ENCODE measurements around the gene HIGD1B.

HIGD1B gene

DNA sequence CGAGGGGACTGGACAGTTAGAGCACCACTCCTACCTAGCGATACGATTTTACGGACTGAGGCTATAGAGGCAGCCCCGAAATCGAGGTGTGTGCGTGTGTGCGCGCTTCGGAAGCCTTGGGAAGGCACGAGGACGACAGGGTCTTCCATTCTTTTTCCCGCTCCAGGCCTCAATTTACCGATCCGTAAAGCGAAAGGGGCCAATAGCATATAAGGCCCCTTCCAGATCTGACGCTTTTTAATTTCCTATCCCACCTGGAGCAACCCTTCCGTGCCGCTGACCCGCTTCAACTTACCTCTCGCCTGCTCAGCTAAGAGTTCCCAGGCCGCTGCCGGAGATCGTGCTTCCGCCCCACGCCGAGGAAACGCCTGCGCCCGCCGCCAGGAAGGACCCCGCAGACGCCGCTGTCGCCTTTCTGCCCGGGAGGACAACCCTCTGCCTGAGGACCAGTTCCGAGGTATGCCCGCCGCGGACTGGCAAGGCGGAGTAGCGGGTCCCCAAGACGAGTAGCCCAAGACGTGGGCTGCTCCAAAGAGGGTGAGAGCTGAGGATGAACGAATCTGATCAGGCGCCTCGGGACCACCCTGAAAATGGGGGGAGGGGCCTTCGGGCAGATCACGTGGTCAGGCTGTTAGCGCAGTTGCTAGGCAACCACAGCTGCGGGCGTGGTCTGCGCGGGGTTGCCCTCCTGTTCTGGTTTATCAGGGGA lies 51.5 kb downstream of the HIGD1B start, which contains the start of gene EFTUD2 (continued):
- TF ChIP-seq ZNF433 (tag by site-specific recombination; IDR thresholded peaks at IDR 0.05; ENCODE audit: low read depth) (no peak), ZNF211 (tag by site-specific recombination; IDR thresholded peaks at IDR 0.05; ENCODE audit: low read depth) (no peak), ZNF670 (tag by site-specific recombination; IDR thresholded peaks at IDR 0.05; ENCODE audit: low read depth) (no peak), OVOL3 (tag by site-specific recombination; IDR thresholded peaks at IDR 0.05) (0 out of 2 replicates have a peak, but pooled peaks have one; percentile 18), PRDM1 (tag by site-specific recombination; IDR thresholded peaks at IDR 0.05) (no peak), ZEB2 (tag by site-specific recombination; IDR thresholded peaks at IDR 0.05) (peak; percentile 88), ZNF776 (tag by site-specific recombination; IDR thresholded peaks at IDR 0.05; ENCODE audit: borderline replicate concordance) (no peak), ZNF677 (tag by site-specific recombination; IDR thresholded peaks at IDR 0.05) (no peak), ZBTB20 (tag by site-specific recombination; IDR thresholded peaks at IDR 0.05) (peak; percentile 33; the same call in 1 of the 2 replicates), ZNF354C (tag by site-specific recombination; IDR thresholded peaks at IDR 0.05; ENCODE audit: borderline replicate concordance, low read depth) (no peak), ZNF335 (tag by site-specific recombination; conservative IDR thresholded peaks at IDR 0.05) (peak; percentile 100), ZNF10 (tag by site-specific recombination; IDR thresholded peaks at IDR 0.05) (peak; percentile 77), ZNF473 (tag by site-specific recombination; IDR thresholded peaks at IDR 0.05) (no peak), ZFHX2 (tag by site-specific recombination; conservative IDR thresholded peaks at IDR 0.05) (peak; percentile 84), ZNF184 (tag by site-specific recombination; IDR thresholded peaks at IDR 0.05) (0 out of 2 replicates have a peak, but pooled peaks have one; percentile 41), ZNF768 (tag by site-specific recombination; IDR thresholded peaks at IDR 0.05) (no peak), ZNF629 (tag by site-specific recombination; IDR thresholded peaks at IDR 0.05) (peak; percentile 89), ZNF24 (tag by site-specific recombination; IDR thresholded peaks at IDR 0.05) (0 out of 2 replicates have a peak, but pooled peaks have one; percentile 82), ZNF140 (tag by site-specific recombination; IDR thresholded peaks at IDR 0.05) (no peak), GLI2 (tag by site-specific recombination; IDR thresholded peaks at IDR 0.05; ENCODE audit: borderline replicate concordance, low read depth) (no peak), ZNF19 (tag by site-specific recombination; IDR thresholded peaks at IDR 0.05; ENCODE audit: low read depth) (no peak), ZBTB7A (tag by site-specific recombination; IDR thresholded peaks at IDR 0.05; ENCODE audit: low read depth) (peak; percentile 76; the same call in 1 of the 2 replicates)
- TF ChIP-seq, protein P1, sequence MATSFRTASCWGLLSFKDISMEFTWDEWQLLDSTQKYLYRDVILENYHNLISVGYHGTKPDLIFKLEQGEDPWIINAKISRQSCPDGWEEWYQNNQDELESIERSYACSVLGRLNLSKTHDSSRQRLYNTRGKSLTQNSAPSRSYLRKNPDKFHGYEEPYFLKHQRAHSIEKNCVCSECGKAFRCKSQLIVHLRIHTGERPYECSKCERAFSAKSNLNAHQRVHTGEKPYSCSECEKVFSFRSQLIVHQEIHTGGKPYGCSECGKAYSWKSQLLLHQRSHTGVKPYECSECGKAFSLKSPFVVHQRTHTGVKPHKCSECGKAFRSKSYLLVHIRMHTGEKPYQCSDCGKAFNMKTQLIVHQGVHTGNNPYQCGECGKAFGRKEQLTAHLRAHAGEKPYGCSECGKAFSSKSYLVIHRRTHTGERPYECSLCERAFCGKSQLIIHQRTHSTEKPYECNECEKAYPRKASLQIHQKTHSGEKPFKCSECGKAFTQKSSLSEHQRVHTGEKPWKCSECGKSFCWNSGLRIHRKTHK (tag by site-specific recombination; IDR thresholded peaks at IDR 0.05) = no peak
- TF ChIP-seq, protein P2, sequence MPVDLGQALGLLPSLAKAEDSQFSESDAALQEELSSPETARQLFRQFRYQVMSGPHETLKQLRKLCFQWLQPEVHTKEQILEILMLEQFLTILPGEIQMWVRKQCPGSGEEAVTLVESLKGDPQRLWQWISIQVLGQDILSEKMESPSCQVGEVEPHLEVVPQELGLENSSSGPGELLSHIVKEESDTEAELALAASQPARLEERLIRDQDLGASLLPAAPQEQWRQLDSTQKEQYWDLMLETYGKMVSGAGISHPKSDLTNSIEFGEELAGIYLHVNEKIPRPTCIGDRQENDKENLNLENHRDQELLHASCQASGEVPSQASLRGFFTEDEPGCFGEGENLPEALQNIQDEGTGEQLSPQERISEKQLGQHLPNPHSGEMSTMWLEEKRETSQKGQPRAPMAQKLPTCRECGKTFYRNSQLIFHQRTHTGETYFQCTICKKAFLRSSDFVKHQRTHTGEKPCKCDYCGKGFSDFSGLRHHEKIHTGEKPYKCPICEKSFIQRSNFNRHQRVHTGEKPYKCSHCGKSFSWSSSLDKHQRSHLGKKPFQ (tag by site-specific recombination; IDR thresholded peaks at IDR 0.05) = no peak
- TF ChIP-seq, protein P3, sequence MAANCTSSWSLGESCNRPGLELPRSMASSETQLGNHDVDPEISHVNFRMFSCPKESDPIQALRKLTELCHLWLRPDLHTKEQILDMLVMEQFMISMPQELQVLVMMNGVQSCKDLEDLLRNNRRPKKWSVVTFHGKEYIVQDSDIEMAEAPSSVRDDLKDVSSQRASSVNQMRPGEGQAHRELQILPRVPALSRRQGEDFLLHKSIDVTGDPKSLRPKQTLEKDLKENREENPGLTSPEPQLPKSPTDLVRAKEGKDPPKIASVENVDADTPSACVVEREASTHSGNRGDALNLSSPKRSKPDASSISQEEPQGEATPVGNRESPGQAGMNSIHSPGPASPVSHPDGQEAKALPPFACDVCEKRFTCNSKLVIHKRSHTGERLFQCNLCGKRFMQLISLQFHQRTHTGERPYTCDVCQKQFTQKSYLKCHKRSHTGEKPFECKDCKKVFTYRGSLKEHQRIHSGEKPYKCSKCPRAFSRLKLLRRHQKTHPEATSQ (tag by site-specific recombination; IDR thresholded peaks at IDR 0.05) = no peak; the same call in 1 of the 2 replicates
- TF ChIP-seq, protein P4, sequence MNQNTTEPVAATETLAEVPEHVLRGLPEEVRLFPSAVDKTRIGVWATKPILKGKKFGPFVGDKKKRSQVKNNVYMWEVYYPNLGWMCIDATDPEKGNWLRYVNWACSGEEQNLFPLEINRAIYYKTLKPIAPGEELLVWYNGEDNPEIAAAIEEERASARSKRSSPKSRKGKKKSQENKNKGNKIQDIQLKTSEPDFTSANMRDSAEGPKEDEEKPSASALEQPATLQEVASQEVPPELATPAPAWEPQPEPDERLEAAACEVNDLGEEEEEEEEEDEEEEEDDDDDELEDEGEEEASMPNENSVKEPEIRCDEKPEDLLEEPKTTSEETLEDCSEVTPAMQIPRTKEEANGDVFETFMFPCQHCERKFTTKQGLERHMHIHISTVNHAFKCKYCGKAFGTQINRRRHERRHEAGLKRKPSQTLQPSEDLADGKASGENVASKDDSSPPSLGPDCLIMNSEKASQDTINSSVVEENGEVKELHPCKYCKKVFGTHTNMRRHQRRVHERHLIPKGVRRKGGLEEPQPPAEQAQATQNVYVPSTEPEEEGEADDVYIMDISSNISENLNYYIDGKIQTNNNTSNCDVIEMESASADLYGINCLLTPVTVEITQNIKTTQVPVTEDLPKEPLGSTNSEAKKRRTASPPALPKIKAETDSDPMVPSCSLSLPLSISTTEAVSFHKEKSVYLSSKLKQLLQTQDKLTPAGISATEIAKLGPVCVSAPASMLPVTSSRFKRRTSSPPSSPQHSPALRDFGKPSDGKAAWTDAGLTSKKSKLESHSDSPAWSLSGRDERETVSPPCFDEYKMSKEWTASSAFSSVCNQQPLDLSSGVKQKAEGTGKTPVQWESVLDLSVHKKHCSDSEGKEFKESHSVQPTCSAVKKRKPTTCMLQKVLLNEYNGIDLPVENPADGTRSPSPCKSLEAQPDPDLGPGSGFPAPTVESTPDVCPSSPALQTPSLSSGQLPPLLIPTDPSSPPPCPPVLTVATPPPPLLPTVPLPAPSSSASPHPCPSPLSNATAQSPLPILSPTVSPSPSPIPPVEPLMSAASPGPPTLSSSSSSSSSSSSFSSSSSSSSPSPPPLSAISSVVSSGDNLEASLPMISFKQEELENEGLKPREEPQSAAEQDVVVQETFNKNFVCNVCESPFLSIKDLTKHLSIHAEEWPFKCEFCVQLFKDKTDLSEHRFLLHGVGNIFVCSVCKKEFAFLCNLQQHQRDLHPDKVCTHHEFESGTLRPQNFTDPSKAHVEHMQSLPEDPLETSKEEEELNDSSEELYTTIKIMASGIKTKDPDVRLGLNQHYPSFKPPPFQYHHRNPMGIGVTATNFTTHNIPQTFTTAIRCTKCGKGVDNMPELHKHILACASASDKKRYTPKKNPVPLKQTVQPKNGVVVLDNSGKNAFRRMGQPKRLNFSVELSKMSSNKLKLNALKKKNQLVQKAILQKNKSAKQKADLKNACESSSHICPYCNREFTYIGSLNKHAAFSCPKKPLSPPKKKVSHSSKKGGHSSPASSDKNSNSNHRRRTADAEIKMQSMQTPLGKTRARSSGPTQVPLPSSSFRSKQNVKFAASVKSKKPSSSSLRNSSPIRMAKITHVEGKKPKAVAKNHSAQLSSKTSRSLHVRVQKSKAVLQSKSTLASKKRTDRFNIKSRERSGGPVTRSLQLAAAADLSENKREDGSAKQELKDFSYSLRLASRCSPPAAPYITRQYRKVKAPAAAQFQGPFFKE (tag by site-specific recombination; IDR thresholded peaks at IDR 0.05; ENCODE audit: borderline replicate concordance) = no peak; the same call in 1 of the 2 replicates
- TF ChIP-seq, protein P5, sequence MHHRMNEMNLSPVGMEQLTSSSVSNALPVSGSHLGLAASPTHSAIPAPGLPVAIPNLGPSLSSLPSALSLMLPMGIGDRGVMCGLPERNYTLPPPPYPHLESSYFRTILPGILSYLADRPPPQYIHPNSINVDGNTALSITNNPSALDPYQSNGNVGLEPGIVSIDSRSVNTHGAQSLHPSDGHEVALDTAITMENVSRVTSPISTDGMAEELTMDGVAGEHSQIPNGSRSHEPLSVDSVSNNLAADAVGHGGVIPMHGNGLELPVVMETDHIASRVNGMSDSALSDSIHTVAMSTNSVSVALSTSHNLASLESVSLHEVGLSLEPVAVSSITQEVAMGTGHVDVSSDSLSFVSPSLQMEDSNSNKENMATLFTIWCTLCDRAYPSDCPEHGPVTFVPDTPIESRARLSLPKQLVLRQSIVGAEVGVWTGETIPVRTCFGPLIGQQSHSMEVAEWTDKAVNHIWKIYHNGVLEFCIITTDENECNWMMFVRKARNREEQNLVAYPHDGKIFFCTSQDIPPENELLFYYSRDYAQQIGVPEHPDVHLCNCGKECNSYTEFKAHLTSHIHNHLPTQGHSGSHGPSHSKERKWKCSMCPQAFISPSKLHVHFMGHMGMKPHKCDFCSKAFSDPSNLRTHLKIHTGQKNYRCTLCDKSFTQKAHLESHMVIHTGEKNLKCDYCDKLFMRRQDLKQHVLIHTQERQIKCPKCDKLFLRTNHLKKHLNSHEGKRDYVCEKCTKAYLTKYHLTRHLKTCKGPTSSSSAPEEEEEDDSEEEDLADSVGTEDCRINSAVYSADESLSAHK (tag by site-specific recombination; IDR thresholded peaks at IDR 0.05) = peak; percentile 59; the same call in 1 of the 2 replicates
